Ishikawa (cell line): ENCODE results near the gene STX8.

Experiments
- EGR1 ChIP-seq: IDR thresholded peaks from 2 replicates; pipeline ENCODE4 v1.6.1; 2012
- EP300 ChIP-seq: IDR thresholded peaks from 2 replicates; pipeline ENCODE4 v1.6.1; 2012; ENCODE audit warnings: borderline replicate concordance
- MAX ChIP-seq: IDR thresholded peaks from 2 replicates; pipeline ENCODE4 v1.6.1; 2012
- NFIC ChIP-seq: IDR thresholded peaks from 2 replicates; pipeline ENCODE4 v1.6.1; 2012
- RAD21 ChIP-seq: IDR thresholded peaks from 2 replicates; pipeline ENCODE4 v1.6.1; 2012; ENCODE audit warnings: low read depth
- REST ChIP-seq: IDR thresholded peaks from 2 replicates; pipeline ENCODE4 v1.6.1; 2012; ENCODE audit warnings: low read depth, mild to moderate bottlenecking
- TAF1 ChIP-seq: IDR thresholded peaks from 2 replicates; pipeline ENCODE4 v1.6.1; 2012; ENCODE audit warnings: low read depth, mild to moderate bottlenecking
- TEAD4 ChIP-seq: IDR thresholded peaks from 2 replicates; pipeline ENCODE4 v1.6.1; 2012

GRCh38 chr17:9499041-9499440 lies 76.6 kb downstream of the STX8 start:
- TF ChIP-seq TAF1 = no peak
- TF ChIP-seq RAD21 = no peak
- no peak for TF ChIP-seq TEAD4
- no peak for TF ChIP-seq MAX
- TF ChIP-seq NFIC = no peak
- TF ChIP-seq EGR1 = no peak
- TF ChIP-seq EP300 = no peak
- TF ChIP-seq REST = no peak
